ENCODE data around the gene ARID4B. TPM values are rescaled to one million over a fixed set of nuclear protein-coding genes. Genes with fewer than 3 reads are reported as not detected.

Gene ARID4B
- polyA plus RNA-seq, 1 donor (not counting 4 experiments of a cell fraction or from before 2014, with no cell fraction given): 12.7 TPM

DNA sequence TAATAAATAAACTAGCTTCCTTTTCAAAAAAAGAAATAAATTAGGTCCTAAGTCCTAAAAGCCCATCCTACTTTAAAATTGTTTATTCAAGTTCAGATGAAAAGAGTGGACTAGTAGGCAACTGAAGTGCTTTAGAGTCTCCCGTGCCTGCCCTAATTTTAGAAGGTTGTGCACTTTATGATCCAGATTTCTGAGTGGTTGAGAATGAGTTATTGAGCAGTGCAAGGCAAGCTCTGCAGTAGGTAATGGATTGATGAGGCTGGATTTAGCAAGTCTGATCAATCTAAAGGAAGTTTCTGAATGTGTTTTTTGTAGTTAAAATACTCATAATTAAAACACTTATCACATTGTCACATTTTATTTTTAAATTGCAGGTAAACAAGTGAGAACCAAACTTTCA lies 13.4 kb upstream of the ARID4B start:
- dilution Hi-C loops (cut with MboI; ENCODE audit: extremely low pct_ligation_motif_present, low sequenced_read_pairs): no loop called here
- Histone ChIP-seq H3K4me2 (ENCODE audit: control insufficient read depth, extremely low read depth, insufficient read depth, low read depth, low read length) (no peak overlapping the region), H3K79me2 (ENCODE audit: control insufficient read depth, insufficient read depth, low read length) (no peaks in the 10 kb centered on the region), H3K4me3 (ENCODE audit: control insufficient read depth in 2 of 3, extremely low read depth in 1 of 3, insufficient read depth in 2 of 3, low read depth in 1 of 3, low read length in 3 of 3) (no peak overlapping the region), H2AFZ (ENCODE audit: control insufficient read depth, low read length) (no peak overlapping the region), H3K27ac (ENCODE audit: control insufficient read depth, insufficient read depth, low read length) (no peak overlapping the region), H3K9ac (ENCODE audit: control insufficient read depth, extremely low read depth, insufficient read depth, low read length) (no peak overlapping the region), H4K20me1 (ENCODE audit: control insufficient read depth, extremely low read depth, insufficient read depth, low read length) (no peaks in the 10 kb centered on the region), H3K9me3 (ENCODE audit: control insufficient read depth, low read depth, low read length) (no peaks in the 10 kb centered on the region), H3K9me1 (ENCODE audit: control insufficient read depth, extremely low read depth, insufficient read depth, low read length) (no peaks in the 10 kb centered on the region), H3K27me3 (ENCODE audit: control insufficient read depth, extremely low read depth, insufficient read depth, low read length) (no peaks in the 10 kb centered on the region), H3K4me1 (ENCODE audit: control insufficient read depth, extremely low read depth, insufficient read depth, low read length) (no peaks in the 10 kb centered on the region), H3K36me3 (ENCODE audit: control insufficient read depth in 2 of 2, extremely low read depth in 1 of 2, insufficient read depth in 2 of 2, low read length in 2 of 2) (peaks cover 3 to 8% of the 10 kb centered on the region in 2 experiments)
- TF ChIP-seq EZH2 (IDR thresholded peaks at IDR 0.05; ENCODE audit: low read length): no peak
- TF ChIP-seq, protein P1, sequence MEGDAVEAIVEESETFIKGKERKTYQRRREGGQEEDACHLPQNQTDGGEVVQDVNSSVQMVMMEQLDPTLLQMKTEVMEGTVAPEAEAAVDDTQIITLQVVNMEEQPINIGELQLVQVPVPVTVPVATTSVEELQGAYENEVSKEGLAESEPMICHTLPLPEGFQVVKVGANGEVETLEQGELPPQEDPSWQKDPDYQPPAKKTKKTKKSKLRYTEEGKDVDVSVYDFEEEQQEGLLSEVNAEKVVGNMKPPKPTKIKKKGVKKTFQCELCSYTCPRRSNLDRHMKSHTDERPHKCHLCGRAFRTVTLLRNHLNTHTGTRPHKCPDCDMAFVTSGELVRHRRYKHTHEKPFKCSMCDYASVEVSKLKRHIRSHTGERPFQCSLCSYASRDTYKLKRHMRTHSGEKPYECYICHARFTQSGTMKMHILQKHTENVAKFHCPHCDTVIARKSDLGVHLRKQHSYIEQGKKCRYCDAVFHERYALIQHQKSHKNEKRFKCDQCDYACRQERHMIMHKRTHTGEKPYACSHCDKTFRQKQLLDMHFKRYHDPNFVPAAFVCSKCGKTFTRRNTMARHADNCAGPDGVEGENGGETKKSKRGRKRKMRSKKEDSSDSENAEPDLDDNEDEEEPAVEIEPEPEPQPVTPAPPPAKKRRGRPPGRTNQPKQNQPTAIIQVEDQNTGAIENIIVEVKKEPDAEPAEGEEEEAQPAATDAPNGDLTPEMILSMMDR (optimal IDR thresholded peaks at IDR 0.05 in 1 of 3, IDR thresholded peaks at IDR 0.05 in 1 of 3, conservative IDR thresholded peaks at IDR 0.05 in 1 of 3; ENCODE audit: extremely low read depth in 1 of 3, insufficient read depth in 2 of 3, low read length in 3 of 3): no peak
- FAIRE-seq (no peak), DNase-seq (ENCODE audit: low read depth, low spot score) (no peak)

DNA sequence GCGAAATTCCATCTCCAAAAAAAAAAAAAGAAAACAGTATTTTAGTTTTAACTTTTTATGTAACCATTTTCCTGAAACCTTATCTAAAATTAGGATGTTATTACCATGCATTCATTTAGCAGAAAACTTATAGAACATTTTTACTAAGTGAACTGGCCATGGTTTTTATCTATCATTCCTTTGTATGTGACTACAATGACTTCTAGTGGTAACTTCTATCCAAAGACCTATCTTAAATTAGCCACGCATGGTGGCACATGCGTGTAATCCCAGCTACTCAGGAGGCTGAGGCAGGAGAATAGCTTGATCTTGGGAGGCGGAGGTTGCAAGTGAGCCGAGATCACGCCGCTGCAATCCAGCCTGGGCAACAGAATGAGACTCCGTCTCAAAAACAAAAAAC lies 11.8 kb upstream of the ARID4B start:
- TF ChIP-seq, protein P1 (optimal IDR thresholded peaks at IDR 0.05 in 1 of 3, IDR thresholded peaks at IDR 0.05 in 1 of 3, conservative IDR thresholded peaks at IDR 0.05 in 1 of 3; ENCODE audit: extremely low read depth in 1 of 3, insufficient read depth in 2 of 3, low read length in 3 of 3): no peak
- TF ChIP-seq EZH2 (IDR thresholded peaks at IDR 0.05; ENCODE audit: low read length): no peak
- Histone ChIP-seq H3K9me1 (ENCODE audit: control insufficient read depth, extremely low read depth, insufficient read depth, low read length) (no peaks in the 10 kb centered on the region), H3K4me3 (ENCODE audit: control insufficient read depth in 2 of 3, extremely low read depth in 1 of 3, insufficient read depth in 2 of 3, low read depth in 1 of 3, low read length in 3 of 3) (no peak overlapping the region), H3K27ac (ENCODE audit: control insufficient read depth, insufficient read depth, low read length) (no peak overlapping the region), H3K9me3 (ENCODE audit: control insufficient read depth, low read depth, low read length) (no peaks in the 10 kb centered on the region), H3K4me1 (ENCODE audit: control insufficient read depth, extremely low read depth, insufficient read depth, low read length) (no peaks in the 10 kb centered on the region), H3K79me2 (ENCODE audit: control insufficient read depth, insufficient read depth, low read length) (peaks cover under 1% of the 10 kb centered on the region), H2AFZ (ENCODE audit: control insufficient read depth, low read length) (no peak overlapping the region), H3K4me2 (ENCODE audit: control insufficient read depth, extremely low read depth, insufficient read depth, low read depth, low read length) (no peak overlapping the region), H3K36me3 (ENCODE audit: control insufficient read depth in 2 of 2, extremely low read depth in 1 of 2, insufficient read depth in 2 of 2, low read length in 2 of 2) (peaks cover 8% of the 10 kb centered on the region in 2 experiments), H3K9ac (ENCODE audit: control insufficient read depth, extremely low read depth, insufficient read depth, low read length) (no peak overlapping the region), H3K27me3 (ENCODE audit: control insufficient read depth, extremely low read depth, insufficient read depth, low read length) (no peaks in the 10 kb centered on the region), H4K20me1 (ENCODE audit: control insufficient read depth, extremely low read depth, insufficient read depth, low read length) (no peaks in the 10 kb centered on the region)
- dilution Hi-C loops (cut with MboI; ENCODE audit: extremely low pct_ligation_motif_present, low sequenced_read_pairs): no loop called here
- DNase-seq (ENCODE audit: low read depth, low spot score): no peak
- no peak for FAIRE-seq

Data from keratinocyte (primary cell).